22Rv1 (cell line): ENCODE data around the gene SOX10.

ENCODE experiments used
- H3K27ac ChIP-seq: fragments of 450-650 bp; 2 replicates; pipeline ENCODE4 v1.5.1; 2017
- ZFX ChIP-seq: fragments of 450-650 bp; IDR thresholded peaks from 2 replicates; pipeline ENCODE4 v1.6.1; 2017; ENCODE audit warnings: antibody characterized with exemption, borderline replicate concordance
- TF ChIP-seq, protein P1 (sequence below): fragments of 450-650 bp; IDR thresholded peaks from 2 replicates; pipeline ENCODE4 v1.5.1; 2017; ENCODE audit warnings: mild to moderate bottlenecking

The SOX10 gene

DNA sequence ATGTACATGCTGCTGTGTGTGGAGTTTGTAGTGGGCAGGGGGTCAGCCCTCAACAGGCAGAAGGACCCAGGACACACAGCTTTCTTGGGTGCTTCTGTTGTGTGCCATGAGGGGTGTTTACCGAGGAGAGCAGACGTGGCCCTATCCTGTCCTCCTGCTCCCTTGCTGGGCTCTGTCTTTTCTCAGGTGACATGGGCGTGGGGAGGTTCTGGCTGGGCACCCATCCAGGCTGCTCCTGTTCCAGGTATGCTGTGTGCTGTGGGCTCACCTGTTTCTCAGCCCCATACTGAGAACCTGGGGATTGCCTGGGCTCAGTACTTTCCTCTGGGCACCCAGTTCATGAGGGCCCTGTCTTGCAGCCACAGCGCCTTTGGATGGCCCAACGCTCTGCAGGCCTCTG lies 55.0 kb downstream of the SOX10 start:
- no peak for TF ChIP-seq ZFX
- no peak overlapping the region for H3K27ac ChIP-seq

GRCh38 chr22:37927637-37927936 lies 56.8 kb downstream of the SOX10 start:
- no peak overlapping the region for H3K27ac ChIP-seq
- TF ChIP-seq, protein P1, sequence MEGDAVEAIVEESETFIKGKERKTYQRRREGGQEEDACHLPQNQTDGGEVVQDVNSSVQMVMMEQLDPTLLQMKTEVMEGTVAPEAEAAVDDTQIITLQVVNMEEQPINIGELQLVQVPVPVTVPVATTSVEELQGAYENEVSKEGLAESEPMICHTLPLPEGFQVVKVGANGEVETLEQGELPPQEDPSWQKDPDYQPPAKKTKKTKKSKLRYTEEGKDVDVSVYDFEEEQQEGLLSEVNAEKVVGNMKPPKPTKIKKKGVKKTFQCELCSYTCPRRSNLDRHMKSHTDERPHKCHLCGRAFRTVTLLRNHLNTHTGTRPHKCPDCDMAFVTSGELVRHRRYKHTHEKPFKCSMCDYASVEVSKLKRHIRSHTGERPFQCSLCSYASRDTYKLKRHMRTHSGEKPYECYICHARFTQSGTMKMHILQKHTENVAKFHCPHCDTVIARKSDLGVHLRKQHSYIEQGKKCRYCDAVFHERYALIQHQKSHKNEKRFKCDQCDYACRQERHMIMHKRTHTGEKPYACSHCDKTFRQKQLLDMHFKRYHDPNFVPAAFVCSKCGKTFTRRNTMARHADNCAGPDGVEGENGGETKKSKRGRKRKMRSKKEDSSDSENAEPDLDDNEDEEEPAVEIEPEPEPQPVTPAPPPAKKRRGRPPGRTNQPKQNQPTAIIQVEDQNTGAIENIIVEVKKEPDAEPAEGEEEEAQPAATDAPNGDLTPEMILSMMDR, result no peak
- TF ChIP-seq ZFX, result no peak

- no peak overlapping the region for H3K27ac ChIP-seq
- TF ChIP-seq, protein P1, result no peak
- TF ChIP-seq ZFX, result no peak
These were observed 57.4 kb downstream of the SOX10 start for GRCh38 chr22:37926771-37927636.

DNA sequence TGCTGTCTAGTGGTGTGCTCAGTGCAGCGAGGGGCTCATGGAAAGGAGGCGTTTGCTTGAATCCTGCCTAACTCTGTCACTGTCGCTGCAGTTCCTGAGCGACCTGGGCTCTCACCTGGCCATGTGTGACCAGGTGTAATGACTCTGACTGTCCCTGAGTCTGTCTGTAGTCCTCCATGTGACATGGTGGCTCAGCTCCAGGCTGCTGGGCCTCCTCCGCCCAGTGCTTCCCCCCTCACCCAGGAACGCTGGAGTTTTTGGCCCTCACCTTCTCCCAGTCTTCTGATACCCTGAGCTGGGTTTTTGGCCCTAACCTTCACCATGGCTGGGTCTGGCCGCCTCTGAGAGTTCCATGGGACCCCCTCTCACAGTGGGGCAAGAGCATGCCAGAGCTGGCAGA lies 58.0 kb downstream of the SOX10 start:
- TF ChIP-seq, protein P1, result no peak
- TF ChIP-seq ZFX, result no peak
- no peak overlapping the region for H3K27ac ChIP-seq

DNA sequence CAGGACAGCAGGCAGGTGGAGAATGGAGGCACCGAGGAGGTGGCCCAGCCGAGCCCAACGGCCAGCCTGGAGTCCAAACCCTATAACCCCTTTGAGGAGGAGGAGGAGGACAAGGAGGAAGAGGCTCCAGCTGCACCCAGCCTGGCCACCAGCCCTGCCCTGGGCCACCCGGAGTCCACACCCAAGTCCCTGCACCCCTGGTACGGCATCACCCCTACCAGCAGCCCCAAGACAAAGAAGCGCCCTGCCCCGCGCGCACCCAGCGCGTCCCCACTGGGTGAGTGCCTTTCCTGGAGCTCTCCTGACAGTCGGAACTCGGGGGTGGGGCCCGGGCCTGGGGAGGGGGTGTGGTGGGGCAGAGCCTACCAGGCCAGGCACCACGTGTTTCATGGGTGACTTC lies 58.6 kb downstream of the SOX10 start:
- TF ChIP-seq, protein P1, result no peak
- no peak for TF ChIP-seq ZFX
- H3K27ac ChIP-seq, result no peak overlapping the region

DNA sequence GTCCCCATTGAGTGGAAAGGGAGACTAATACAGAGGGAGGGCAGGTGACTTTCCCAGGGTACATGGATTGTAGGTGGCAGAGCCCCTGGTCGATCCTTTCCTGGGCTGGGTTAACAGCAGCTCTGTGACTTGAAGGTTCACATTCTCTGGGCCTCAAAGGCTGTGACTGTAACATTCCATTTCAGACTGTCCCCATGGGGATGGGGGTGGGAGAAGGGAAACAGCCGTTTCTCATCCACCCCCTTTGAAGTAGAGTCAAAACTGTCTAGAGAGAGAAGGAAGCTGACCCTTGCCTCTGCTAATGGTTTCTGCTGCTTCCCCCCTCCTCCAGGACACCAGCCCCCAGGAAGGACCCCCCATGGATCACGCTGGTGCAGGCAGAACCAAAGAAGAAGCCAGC lies 59.0 kb downstream of the SOX10 start:
- no peak for TF ChIP-seq ZFX
- TF ChIP-seq, protein P1, result no peak

GRCh38 chr22:37924386-37925065 lies 59.8 kb downstream of the SOX10 start:
- TF ChIP-seq, protein P1, result no peak
- no peak for TF ChIP-seq ZFX
- H3K27ac ChIP-seq, result no peak overlapping the region

More for the DNA sequence above, 59.0 kb downstream of the SOX10 start:
- H3K27ac ChIP-seq, result no peak overlapping the region
